NCI-H1105 (cell line): ENCODE measurements around the gene UNK.
"Not testable (repeated sequence)": the region's sequence is repeated elsewhere in the genome, so short reads cannot be mapped to it uniquely, and the experiment has no call there.

Source experiments
- DNase-seq: peaks from one replicate; lab custom pipeline; 2025; lab: John Stamatoyannopoulos, UW

UNK gene

DNA sequence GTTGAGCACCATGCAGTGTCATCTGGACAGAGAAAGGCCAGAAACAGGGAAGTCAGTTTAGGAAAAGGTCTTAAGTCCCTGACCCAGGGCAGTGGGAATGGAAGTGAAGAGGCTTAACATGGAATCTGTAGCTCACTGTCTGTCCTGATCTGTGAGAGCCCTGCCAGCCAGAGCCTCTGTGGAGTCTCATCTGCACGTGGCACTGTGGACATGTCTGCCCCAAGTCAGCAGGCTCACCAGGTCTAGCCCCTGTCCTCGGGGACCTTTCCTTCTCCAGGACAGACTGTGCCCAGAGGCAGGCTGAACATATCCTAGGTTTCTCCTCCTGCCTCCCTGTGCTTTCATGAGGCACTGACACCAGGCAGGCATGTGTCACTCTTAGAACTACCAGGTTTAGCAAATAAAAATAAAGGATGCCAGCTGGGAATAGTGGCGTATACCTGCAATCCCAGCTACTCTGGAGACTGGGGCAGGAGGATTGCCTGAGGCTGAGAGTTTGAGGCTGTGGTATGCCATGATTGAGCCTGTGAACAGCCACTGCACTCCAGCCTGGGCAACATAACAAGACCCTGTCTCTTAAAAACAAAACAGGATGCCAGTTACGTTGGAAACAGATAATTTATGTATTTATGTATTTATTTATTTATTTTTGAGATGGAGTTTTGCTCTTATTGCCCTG is 22.4 kb downstream of the UNK start:
- DNase-seq: no peak

DNA sequence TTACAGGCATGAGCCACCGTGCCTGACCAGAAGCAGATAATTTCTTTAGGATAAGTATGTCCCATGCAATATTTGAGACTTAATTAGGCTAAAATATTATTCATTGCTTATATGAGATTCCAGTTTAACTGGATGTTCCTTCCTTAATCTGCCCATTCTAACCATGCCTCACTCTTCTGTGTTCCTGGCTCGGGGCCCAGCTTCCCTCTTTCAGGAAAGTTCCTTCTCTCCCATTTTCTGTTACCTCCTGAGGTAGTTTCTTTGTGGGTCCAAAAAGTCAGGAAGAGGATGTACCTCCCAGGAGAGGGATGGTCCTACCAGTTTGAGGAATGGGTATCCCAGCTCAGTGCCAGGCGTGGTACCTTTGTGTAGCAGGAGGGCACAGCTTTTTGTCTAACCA is 23.3 kb downstream of the UNK start:
- DNase-seq: no peak

DNA sequence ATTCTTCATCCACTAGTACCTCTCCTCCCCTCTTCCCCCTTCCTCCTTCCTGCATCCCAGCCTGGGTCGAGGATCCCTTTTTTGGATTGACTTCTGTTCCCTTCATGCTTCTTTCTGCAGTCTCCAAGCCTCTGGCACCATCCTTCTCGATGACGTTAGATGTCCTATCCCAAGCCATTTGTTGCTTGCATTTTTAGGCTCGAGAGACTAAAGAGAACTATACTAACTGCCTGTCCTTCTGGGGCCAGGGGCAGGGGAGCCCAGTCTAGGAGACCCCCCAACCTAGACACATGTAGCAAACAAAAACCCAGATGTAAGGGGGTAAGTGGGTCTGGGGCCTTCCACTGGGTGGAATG is 23.9 kb downstream of the UNK start:
- DNase-seq: no peak

DNA sequence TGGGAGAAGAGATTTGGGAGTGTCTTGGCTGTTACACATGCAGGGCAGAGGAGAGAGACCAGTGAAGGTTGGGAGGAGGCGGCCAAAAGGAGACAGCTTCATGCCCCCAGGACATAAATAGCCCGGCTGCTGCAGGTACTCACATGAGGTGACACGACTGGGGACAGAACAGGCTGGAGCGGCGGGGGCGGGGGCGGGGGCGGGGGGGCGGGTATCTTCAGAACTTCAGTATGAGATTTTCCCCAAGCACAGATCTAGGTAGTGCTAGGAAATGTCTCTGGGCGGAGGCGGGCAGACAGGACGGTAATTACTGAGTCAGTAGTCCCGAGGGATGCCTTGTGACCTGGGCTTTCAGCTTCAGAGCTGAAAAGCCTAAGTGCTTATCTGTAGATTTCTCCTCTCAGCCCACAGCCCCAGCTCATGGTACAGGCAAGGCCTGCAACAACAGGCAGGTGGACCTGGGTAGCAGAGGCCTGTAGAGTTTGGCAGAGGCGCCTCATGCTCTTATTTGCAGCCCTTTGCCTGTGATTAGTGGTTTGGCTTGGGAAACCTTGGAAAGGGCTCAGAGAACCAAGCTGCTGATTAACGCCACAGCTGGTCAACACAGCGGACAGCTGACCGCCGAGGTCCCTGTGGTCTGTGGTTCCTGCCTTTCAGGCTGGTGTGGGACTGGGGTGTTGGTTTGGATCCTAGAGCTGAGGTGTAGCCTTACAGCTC is 24.5 kb downstream of the UNK start:
- DNase-seq: no peak

DNA sequence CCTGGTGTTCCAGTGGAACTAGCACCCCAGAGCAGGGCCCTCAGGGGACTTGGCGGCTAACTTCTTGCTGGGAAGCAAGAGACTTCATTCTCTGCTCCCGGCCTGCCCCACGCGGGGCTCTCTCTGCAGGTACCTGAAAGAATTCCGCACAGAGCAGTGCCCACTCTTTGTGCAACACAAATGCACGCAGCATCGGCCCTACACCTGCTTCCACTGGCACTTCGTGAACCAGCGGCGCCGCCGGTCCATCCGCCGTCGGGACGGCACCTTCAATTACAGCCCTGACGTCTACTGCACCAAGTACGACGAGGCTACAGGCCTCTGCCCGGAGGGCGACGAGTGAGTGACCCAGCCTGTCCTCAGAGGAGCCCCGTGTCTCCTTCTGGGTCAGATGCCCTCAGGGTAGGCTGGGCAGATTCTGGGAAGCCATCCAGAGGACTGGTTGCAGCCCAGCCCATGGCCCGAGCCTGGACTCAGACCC is 25.1 kb downstream of the UNK start:
- no peak for DNase-seq

DNA sequence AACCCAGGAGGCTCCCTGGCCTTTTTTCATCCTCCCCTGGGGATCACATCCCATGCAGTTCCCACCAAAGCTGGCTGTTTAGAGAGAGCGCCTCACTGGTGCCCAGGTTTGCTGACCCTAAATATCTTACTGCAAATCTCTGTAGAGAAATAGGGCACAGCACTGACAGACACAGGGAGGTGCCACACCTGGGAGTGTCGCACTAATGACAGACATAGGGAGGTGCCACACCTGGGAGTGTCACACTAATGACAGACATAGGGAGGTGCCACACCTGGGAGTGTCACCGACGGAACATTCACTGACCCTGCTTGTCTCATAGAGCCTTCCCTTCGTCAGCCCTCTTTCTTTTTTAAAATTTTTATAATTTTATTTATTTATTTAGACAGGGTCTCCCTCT is 25.6 kb downstream of the UNK start:
- no peak for DNase-seq

DNA sequence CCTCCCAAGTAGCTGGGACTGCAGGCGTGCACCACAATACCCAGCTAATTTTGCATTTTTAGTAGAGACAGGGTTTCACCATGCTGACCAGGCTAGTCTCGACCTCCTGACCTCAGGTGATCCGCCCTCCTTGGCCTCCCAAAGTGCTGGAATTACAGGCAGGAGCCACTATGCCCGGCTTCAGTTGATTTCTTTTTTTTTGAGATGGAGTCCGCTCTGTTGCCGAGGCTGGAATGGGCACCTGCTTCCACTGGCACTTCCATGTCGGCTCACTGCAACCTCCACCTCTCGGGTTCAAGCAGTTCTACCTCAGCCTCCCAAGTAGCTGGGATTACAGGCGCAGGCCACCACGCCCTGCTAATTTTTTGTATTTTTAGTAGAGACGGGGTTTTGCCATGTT is 26.1 kb downstream of the UNK start:
- DNase-seq: not testable (repeated sequence)

DNA sequence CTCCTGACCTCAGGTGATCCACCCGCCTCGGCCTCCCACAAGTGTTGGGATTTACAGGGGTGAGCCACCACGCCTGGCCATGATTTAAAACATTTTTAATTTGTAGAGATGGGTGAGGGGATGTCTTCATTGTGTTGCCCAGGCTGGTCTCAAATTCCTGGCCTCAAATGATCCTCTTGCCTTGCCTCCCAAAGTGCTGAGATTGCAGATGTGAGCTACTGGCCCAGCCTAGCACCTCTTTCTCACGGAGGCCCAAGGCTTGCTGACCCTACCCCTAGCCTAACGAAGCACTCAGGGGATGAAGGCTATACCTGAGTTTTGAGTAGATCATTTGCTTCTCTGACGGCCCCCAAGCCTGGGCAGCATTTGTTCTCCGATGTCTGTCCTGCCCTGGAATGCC is 26.6 kb downstream of the UNK start:
- DNase-seq: no peak

DNA sequence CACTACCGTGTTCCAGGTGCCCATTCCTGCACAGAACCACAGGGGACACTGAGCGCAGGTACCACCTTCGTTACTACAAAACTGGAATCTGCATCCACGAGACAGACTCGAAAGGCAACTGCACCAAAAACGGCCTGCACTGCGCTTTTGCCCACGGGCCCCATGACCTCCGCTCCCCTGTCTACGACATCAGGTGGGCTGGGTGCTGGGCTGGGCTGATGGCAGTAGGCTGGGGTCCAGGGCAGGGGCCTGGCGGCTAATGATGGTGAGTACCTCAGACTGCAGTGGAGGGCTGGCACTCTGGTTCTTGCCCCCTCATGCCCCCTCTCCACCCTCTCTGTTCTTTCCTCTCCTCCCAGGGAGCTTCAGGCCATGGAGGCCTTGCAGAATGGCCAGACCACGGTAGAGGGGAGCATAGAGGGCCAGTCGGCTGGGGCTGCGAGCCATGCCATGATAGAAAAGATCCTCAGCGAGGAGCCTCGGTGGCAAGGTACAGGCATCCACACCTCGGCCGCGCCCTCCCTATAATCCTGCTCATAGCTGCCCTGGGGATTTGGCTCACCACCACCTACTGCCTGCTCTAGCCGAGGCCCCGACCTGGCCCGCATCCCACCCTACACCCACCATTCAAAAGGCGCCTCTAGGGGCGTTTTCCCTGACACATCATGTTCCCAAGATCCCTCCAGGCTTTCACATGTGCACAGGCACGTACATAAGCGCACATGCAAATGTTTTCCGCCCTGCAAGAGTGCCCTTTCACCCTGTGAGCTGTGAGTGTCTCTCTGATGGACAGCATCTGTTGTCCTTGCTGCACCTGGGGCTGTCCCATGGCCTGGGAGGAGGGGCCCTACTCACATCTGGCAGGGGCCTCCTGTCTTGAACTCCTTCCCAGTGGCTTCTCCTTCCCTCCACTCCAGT is 27.7 kb downstream of the UNK start:
- DNase-seq: no peak

DNA sequence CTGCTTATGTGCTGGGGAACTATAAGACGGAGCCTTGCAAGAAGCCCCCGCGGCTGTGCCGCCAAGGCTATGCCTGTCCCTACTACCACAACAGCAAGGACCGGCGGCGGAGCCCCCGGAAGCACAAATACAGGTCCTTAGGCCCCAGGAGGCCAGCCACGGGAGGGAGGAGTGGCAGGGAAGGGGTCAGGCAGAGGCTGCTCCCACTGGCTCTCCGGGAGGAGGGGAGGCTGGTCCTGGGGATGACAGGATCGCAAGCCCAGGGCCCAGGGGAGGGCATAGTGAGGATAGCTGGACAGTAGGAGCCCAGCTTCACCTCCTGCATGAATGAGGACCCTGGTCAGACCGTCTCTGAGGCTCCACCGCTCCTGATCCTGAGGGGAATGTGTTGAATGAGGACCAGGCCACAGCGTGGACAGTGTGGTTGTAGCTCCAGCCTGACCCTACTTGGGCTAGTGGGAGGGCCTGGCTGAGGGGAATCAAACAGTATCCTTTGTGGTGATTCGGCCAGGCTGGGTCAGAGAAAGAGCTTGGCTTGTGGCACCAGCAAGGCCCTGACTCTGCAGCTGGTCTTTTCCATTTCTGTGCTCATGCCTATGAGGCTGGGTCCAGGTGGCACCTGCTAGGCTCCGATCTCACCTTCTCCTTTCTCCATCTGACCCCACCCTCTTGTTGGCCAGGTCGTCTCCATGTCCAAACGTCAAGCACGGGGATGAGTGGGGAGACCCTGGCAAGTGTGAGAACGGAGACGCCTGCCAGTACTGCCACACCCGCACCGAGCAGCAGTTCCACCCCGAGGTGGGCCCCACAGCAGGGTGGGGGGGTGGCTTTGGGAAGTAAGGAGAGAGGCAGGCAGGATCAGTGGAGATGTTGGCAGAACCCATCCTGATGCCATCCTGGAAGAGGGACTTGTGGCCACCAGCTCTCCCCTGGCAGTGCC is 28.7 kb downstream of the UNK start:
- DNase-seq: no peak

DNA sequence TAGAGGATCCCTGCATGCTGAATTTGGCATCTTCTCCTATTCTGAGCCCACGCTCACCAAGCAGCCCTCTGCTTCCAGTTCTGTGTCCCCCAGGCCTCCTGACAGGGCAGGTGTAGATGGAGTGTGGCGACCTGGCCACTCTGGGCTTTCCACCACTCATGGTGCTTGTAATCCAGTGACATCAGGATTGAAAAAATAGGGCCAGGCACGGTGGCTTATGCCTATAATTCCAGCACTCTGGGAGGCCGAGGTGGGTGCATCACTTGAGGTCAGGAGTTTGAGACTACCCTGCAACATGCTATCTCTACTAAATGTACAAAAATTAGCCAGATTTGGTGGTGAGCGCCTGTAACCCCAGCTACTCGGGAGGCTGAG is 29.4 kb downstream of the UNK start:
- no peak for DNase-seq

DNA sequence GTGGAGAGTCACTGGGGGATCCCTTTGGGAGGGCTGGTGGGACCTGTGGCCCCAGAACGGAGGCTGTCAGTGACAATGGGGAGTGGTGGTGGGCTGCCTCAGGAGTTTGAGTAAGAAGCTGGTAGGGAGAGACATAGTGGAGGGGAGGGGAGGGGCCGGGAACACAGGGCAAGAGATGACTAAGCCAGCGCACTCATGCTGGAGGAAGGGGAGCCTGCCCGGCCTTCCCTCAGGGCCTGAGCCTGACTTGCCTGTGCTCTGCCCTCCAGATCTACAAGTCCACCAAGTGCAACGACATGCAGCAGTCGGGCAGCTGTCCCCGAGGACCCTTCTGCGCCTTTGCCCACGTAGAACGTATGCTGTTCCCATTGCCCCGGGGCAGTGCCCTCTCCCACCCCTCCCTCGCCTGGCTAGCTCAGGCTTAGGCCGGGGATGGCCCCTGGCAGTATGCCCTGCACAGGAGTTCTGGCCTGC is 30.3 kb downstream of the UNK start:
- DNase-seq: no peak

DNA sequence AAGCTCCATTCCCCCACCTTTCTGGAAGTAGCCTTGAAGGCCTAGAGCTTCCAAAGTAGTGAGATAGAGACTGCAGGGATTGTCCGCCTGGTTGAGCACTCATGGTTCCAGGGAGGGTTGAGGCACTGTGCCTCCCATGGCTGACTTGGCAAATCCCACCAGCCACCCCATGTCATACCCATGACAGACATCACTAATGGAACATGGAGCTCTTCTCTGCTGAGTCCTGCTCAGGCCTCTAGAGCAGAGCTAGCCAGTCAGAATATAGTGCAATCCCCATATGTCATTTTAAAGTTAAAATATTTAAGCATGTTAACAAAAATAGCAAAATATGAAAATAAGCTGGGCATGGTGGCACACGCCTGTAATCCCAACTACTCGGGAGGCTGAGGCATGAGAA is 30.8 kb downstream of the UNK start:
- no peak for DNase-seq

DNA sequence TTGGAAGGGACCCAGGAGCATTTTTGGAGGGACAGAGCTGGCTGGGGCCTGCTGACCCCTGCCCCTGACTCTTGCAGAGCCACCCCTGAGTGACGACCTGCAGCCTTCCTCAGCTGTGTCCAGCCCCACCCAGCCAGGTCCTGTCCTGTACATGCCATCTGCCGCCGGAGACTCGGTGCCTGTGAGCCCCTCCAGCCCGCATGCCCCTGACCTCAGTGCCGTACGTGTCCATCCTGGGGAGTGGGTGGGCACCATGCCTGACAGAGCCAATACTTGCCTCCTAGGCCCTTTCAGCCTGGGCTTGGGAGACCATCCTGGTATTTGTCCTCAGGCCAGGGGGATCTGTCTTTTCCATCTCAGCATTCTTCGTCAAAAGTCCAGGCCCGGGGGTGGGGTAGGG is 32.1 kb downstream of the UNK start:
- no peak for DNase-seq

DNA sequence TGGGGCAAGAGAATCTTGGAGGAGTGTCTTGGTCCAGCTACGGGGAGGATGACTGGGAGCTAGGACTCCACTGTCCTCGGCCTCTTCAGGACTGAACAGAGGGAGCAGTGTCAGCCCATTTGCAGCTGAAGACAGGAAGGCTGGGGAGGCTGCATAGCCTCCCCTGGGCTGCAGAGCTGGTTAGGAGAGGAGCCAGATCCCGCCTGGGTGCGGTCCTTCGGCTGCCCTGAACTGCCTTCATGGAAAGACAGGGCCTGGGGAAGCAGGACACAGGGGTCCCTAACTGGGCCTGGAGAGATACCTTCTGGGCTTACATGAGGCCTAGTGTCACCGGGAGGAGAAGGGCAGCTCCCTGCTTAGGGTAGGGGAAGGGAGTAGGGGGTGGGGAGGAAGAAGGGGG is 33.0 kb downstream of the UNK start:
- DNase-seq: no peak

DNA sequence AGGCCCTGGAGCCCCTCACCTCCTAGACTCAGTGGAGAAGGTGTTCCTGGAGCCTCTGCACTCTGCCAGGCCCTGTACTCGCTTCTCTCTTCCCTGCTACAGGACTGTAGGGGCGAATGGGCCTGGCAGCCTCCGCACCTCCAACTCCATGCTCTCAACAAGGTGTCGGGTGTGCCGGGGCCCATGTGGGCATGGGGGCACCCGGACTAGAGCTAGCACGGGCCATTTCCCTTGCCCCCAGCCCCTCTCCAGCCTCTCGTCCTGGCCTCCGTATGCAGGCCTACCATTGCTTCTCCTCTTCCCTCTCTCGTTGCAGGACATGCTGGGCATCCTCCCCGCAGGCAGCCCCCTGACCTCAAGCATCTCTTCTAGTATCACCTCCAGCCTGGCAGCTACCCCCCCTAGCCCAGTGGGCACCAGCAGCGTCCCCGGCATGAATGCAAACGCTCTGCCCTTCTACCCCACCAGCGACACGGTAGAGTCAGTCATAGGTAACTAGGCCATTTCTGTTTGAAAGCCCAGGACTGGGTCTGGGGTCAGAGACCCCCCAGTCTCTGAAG is 33.8 kb downstream of the UNK start:
- no peak for DNase-seq

DNA sequence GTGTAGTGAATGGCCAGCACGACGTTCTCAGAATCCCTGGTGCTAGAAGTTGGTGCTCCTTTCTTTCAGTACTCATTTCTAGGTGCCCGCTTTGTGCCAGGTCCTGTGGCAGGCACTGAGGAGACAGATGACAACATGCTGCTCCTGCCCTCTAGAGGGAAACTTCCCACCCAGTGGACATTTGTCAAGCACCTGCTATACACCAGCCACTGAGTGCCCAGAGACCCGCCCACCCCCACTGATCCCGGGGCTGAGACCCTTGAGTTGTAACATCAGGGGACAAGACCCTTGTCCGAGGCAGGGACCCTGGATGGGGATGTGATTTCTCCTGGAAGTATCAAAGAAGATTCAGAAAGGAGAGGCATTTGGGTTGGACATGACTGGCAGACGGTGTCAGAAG is 34.5 kb downstream of the UNK start:
- no peak for DNase-seq

DNA sequence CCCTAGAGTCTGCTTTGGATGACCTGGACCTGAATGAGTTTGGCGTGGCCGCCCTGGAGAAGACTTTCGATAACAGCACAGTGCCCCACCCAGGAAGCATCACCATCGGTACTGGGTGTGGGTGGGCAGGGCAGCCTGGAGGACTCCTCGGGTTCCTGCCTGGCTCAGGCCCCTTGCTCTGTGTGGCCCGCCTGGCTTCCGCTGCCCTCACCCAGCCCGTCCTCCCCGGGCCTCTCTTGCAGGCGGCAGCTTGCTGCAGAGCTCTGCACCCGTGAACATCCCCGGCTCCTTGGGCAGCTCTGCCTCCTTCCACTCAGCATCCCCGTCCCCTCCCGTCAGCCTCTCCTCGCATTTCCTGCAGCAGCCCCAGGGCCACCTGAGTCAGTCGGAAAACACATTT is 35.1 kb downstream of the UNK start:
- DNase-seq: no peak

DNA sequence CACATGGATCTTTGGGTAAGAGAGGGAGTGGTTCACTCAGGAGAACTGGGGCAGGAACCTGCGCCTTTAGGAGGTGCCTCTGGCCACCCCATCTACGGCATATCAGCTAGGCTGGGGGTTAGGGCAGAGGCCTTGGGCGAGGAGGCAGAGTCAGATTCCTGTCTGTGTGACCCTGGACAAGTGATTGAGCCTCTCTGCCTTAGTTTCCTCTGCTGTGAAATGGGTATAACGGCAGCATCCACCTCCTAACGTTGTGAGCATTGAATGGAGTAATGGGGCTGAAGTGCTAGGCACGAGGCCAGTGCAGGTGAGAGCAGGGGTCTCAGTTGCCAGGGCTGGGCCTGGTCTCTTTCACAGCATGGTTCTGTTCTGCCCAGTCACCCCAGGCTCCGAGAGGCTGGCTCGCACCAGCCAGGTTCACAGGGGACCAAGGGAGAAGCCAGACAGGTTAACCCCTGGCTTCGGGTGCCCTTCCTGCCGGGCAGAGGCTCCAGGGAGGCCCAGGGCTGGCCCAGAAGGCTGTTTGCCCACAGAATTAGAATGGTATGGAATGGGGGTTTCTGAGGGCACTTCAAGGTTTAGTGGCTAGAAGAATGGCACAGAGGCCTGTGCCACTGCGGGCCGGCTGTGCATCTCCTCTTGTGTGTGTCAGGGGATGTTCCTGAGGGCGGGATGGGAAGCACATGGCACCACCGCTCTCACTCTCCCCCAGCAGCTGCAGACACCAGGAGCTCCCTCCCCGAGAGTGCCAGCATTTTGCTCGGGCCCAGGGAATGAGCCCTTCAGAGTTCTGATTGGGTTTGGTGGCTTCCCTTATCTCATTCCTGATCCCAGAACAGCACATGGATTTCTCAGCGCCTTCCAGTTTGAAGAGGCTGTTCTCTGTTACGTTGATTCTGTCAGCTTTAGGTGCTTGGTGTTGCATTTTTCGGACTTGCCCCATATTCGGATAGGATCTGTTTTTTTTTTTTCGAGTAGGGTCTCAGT is 35.8 kb downstream of the UNK start:
- DNase-seq: no peak

DNA sequence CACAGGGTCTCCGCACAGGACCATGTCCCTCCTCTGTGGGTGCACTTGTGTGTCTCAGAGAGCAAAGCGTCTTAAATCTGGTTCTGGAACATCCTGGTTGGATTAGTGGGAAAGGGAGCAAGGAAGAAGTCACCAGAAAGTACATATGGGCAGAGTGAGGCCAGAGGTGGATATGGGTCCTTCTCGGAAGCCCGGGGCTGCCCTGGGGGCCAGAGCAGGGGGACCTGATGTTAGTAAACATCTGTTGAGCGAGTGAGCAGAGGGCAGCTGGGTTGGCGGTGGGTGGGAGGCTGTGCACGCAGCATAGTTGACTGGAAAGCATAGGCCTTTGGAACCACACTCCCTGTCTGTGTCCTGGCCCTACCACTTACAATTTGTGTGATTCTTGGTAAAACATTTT is 36.9 kb downstream of the UNK start:
- no peak for DNase-seq
